ENCODE results near the gene TPSB2.

TPSB2 gene

DNA sequence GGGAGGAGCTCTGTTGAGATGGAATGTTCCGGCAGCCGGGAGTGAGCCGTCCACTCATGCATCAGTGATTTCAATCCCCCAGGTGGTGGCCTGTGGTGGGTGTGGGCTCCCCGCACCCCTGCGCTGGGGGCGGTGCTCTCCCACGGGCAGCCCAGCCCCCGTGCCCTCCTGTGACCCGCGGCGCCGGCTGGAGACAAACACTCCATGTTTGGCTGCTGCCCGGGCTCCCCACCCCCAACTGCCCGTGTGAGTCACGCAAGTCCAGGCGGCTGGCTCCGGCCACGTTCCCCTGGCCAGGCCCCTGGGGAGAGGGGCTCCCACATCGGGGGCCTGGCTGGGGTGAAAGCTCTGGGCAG, 47.7 kb downstream of the TPSB2 start:
- no peak for TF ChIP-seq CTCF (IDR thresholded peaks at IDR 0.05; ENCODE audit: control insufficient read depth, insufficient read depth, low read depth, low read length, missing control alignments)
- DNase-seq (ENCODE audit: low read depth), result no peak
- H3K4me3 ChIP-seq (ENCODE audit: control insufficient read depth, low read depth, low read length), result peak overlapping the region; percentile 2

- H3K4me3 ChIP-seq (ENCODE audit: control insufficient read depth, low read depth, low read length), result no peak overlapping the region
- DNase-seq (ENCODE audit: low read depth), result no peak
- TF ChIP-seq CTCF (IDR thresholded peaks at IDR 0.05; ENCODE audit: control insufficient read depth, insufficient read depth, low read depth, low read length, missing control alignments), result no peak
Observed at GRCh38 chr16:1181404-1182315, 48.3 kb downstream of the TPSB2 start.

DNA sequence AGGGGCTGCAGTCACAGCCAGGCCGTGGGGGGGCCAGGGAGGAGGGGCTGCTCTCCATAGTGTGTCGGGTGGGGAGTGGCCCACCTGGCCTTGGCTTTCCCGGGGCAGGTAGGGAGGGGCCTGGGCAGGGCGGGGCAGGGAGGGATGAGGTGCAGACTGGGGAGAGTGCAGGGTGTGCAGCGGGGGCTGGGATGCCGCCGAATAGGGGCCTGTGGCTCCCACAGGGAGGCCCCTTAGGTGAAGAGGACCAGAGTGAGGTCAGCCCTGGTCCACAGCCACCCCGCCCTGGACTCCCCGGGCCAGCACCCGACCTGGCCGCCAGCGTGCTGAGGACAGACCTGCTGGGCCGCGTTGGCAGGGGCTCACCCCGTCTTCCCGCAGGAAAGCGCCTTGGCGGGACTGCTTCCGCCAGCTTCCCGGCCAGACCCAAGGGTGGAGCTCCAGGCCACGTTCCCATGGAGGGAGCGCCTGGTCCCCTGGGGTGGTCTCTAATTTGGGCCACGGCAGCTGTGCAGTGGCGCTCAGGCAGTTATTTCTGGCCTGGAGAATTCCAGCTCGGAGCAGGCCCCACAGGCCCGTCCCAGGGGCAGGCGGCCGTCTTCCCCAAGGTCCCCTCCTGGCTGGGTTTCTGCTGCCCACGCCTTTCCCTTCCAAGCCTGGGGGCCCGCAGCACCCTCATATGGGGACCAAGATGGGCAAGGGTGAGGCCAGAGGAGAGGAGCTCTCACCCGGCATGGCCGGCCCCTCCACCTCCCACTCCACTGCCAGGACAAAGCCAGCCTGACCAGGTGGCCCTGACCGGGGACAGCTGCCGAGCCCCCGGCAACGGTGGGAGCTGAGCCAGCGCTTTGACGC, 49.2 kb downstream of the TPSB2 start:
- H3K4me3 ChIP-seq (ENCODE audit: control insufficient read depth, low read depth, low read length), result no peak overlapping the region
- no peak for DNase-seq (ENCODE audit: low read depth)
- TF ChIP-seq CTCF (IDR thresholded peaks at IDR 0.05; ENCODE audit: control insufficient read depth, insufficient read depth, low read depth, low read length, missing control alignments), result no peak

Data from AG09309 (cell line).